K562 (cell line): ENCODE data around the gene VRK3. TPM values are rescaled to one million over a fixed set of nuclear protein-coding genes. Genes with fewer than 3 reads are reported as not detected.

ENCODE experiments used
- BCOR ChIP-seq: fragments of 450-650 bp; IDR thresholded peaks from 2 replicates; pipeline ENCODE4 v1.6.1; 2016
- CLOCK ChIP-seq: fragments of 250-450 bp; sonication (Bioruptor Pico); IDR thresholded peaks from 2 replicates; pipeline ENCODE4 v1.4.0; 2020; ENCODE audit warnings: mild to moderate bottlenecking, moderate library complexity, borderline replicate concordance
- CREBBP ChIP-seq: IDR thresholded peaks from one replicate; pipeline ENCODE4 v1.6.1; 2012; ENCODE audit warnings: low read depth, mild to moderate bottlenecking, control low read depth, inconsistent platforms, low read length
- CTBP1 ChIP-seq: fragments of 450-650 bp; IDR thresholded peaks from 2 replicates; pipeline ENCODE4 v1.6.1; 2016; ENCODE audit warnings: borderline replicate concordance
- GATA2 ChIP-seq: sonication (generic); formaldehyde crosslinking; IDR thresholded peaks from 2 replicates; pipeline ENCODE4 v1.4.0; 2020; ENCODE audit warnings: mild to moderate bottlenecking, missing genetic modification reagents
- KHSRP ChIP-seq: fragments of 450-650 bp; IDR thresholded peaks from 2 replicates; pipeline ENCODE4 v1.6.1; 2017
- MYNN ChIP-seq, 2 experiments: sonication (generic); formaldehyde crosslinking in 1 of 2; IDR thresholded peaks; 2 replicates each; pipeline versions ENCODE4 v1.5.0 to v1.6.1; 2016 to 2020; ENCODE audit warnings: antibody characterized with exemption in 1 of 2, missing genetic modification reagents in 1 of 2
- NR2C1 ChIP-seq, 2 experiments: fragments of 450-650 bp; IDR thresholded peaks; 2 replicates each; pipeline ENCODE4 v1.6.1; 2017; ENCODE audit warnings: mild to moderate bottlenecking in 2 of 2, antibody characterized with exemption in 1 of 2, inconsistent platforms in 1 of 2, missing compliant biosample characterization in 1 of 2, missing genetic modification characterization in 1 of 2
- NUFIP1 ChIP-seq: fragments of 450-650 bp; IDR thresholded peaks from 2 replicates; pipeline ENCODE4 v1.6.1; 2018; ENCODE audit not compliant: partially characterized antibody
- PTRF ChIP-seq: fragments of 450-650 bp; IDR thresholded peaks from 2 replicates; pipeline ENCODE4 v1.6.1; 2016; ENCODE audit warnings: mild to moderate bottlenecking, missing genetic modification characterization, missing compliant biosample characterization
- SMAD4 ChIP-seq: fragments of 250-450 bp; sonication (Bioruptor Pico); conservative IDR thresholded peaks from 2 replicates; pipeline ENCODE4 v1.8.0; 2021; ENCODE audit warnings: inconsistent platforms, mild to moderate bottlenecking, moderate library complexity
- SMARCA4 ChIP-seq: fragments of 450-650 bp; IDR thresholded peaks from 2 replicates; pipeline ENCODE4 v1.6.1; 2016
- SREBF1 ChIP-seq: fragments of 150-350 bp; IDR thresholded peaks from 2 replicates; pipeline ENCODE4 v1.6.1; 2014; ENCODE audit warnings: antibody characterized with exemption, low read depth, low read length, borderline replicate concordance
- SRF ChIP-seq, 2 experiments: fragments of 250-450, 450-650 bp in 1 of 2; sonication (Bioruptor Pico) in 1 of 2; sonication (generic) in 1 of 2; formaldehyde crosslinking; IDR thresholded peaks; 2 replicates each; pipeline versions ENCODE4 v1.5.0 to v1.5.1; 2020 to 2022; ENCODE audit warnings: mild to moderate bottlenecking in 1 of 2, missing genetic modification reagents in 1 of 2
- ZBTB17 ChIP-seq: fragments of 450-650 bp; formaldehyde crosslinking; IDR thresholded peaks from 2 replicates; pipeline ENCODE4 v1.4.0; 2020; ENCODE audit warnings: mild to moderate bottlenecking
- ZC3H4 ChIP-seq: sonication (generic); formaldehyde crosslinking; IDR thresholded peaks from 2 replicates; pipeline ENCODE4 v1.9.0; 2021; ENCODE audit warnings: missing genetic modification reagents, borderline replicate concordance
- ZNF232 ChIP-seq: sonication (generic); formaldehyde crosslinking; IDR thresholded peaks from 2 replicates; pipeline ENCODE4 v1.8.0; 2022; ENCODE audit warnings: mild to moderate bottlenecking, missing genetic modification reagents
- ZNF239 ChIP-seq: fragments of 250-450 bp; sonication (Bioruptor Pico); IDR thresholded peaks from 2 replicates; pipeline ENCODE4 v1.4.0; 2020; ENCODE audit warnings: mild to moderate bottlenecking
- ZSCAN32 ChIP-seq: fragments of 450-650 bp; formaldehyde crosslinking; IDR thresholded peaks from 2 replicates; pipeline ENCODE4 v1.4.0; 2020; ENCODE audit warnings: mild to moderate bottlenecking, moderate library complexity
- polyA plus RNA-seq, 8 experiments: library from polyadenylated mRNA; depleted of rRNA in 4 of 8; stranded (reverse) in 5 of 8; unstranded in 3 of 8; fragments of >200 nt; fragmentation: Nextera tagmentation in 2 of 8; fragmentation: Illumina TruSeq in 1 of 8; extraction: Ambion mirVana in 2 of 8; extraction: Trizol in 1 of 8; gene quantifications; 2 replicates each; pipeline versions ENCODE4 v1.2.1 to v1.2.3, GENCODE V29; 2011 to 2014; ENCODE audit warnings: inconsistent platforms in 1 of 8, missing spikeins in 1 of 8
- total RNA-seq, 7 experiments: library from RNA; depleted of rRNA in 6 of 7; stranded (reverse); fragments of >200 nt in 6 of 7; fragmentation: Illumina TruSeq in 2 of 7; extraction: Trizol in 2 of 7; gene quantifications; 2 replicates each; pipeline versions ENCODE4 v1.2.1 to v1.2.3, GENCODE V29; 2011 to 2021; ENCODE audit warnings: low replicate concordance in 1 of 7
- TF ChIP-seq, protein P1 (sequence below), 3 experiments: fragments of 200-800 bp in 1 of 3; fragments of 250-450 bp in 1 of 3; fragments of 450-650 bp in 1 of 3; sonication (Bioruptor Pico) in 1 of 3; sonication (Bioruptor generic) in 1 of 3; formaldehyde crosslinking in 1 of 3; IDR thresholded peaks; 2 replicates each; pipeline versions ENCODE4 v1.6.1 to v1.8.0; 2016 to 2022; ENCODE audit warnings: mild to moderate bottlenecking in 2 of 3, missing genetic modification characterization in 2 of 3, missing compliant biosample characterization in 1 of 3, moderate library complexity in 1 of 3
- TF ChIP-seq, protein P2 (sequence below): fragments of 450-650 bp; IDR thresholded peaks from 2 replicates; pipeline ENCODE4 v1.6.1; 2016; ENCODE audit warnings: antibody characterized with exemption

VRK3 gene
- total and polyA plus RNA-seq, 9 of the 15 experiments (the other 6 are each of a cell fraction or from before 2014, with no cell fraction given), result 25.6 to 94.3 (median 42.9) TPM

GRCh38 chr19:49927526-49928264, 97.5 kb downstream of the VRK3 start (continued):
- TF ChIP-seq ZC3H4 (CRISPR knock-in tag), result no peak
- TF ChIP-seq BCOR, result peak; percentile 33; the same call in 1 of the 2 replicates
- TF ChIP-seq NUFIP1, result no peak
- peak; percentile 46; the same call in 1 of the 2 replicates for TF ChIP-seq PTRF
- peak in 1 of 2 experiments; percentile 14; a peak in 1 of 4 replicates for TF ChIP-seq SRF (CRISPR knock-in tag; IDR thresholded peaks at IDR 0.05)
- 0 out of 2 replicates have a peak, but pooled peaks have one; percentile 32 for TF ChIP-seq CTBP1
- no peak for TF ChIP-seq SREBF1
- no peak for TF ChIP-seq NR2C1 (IDR thresholded peaks at IDR 0.05)
- peak; percentile 56; the same call in 1 of the 2 replicates for TF ChIP-seq NR2C1 (tag; IDR thresholded peaks at IDR 0.05)
- TF ChIP-seq KHSRP, result no peak
- no peak for TF ChIP-seq MYNN (IDR thresholded peaks at IDR 0.05)
- no peak for TF ChIP-seq MYNN (CRISPR knock-in tag; IDR thresholded peaks at IDR 0.05)
- TF ChIP-seq GATA2 (CRISPR knock-in tag), result no peak
- TF ChIP-seq, protein P1, sequence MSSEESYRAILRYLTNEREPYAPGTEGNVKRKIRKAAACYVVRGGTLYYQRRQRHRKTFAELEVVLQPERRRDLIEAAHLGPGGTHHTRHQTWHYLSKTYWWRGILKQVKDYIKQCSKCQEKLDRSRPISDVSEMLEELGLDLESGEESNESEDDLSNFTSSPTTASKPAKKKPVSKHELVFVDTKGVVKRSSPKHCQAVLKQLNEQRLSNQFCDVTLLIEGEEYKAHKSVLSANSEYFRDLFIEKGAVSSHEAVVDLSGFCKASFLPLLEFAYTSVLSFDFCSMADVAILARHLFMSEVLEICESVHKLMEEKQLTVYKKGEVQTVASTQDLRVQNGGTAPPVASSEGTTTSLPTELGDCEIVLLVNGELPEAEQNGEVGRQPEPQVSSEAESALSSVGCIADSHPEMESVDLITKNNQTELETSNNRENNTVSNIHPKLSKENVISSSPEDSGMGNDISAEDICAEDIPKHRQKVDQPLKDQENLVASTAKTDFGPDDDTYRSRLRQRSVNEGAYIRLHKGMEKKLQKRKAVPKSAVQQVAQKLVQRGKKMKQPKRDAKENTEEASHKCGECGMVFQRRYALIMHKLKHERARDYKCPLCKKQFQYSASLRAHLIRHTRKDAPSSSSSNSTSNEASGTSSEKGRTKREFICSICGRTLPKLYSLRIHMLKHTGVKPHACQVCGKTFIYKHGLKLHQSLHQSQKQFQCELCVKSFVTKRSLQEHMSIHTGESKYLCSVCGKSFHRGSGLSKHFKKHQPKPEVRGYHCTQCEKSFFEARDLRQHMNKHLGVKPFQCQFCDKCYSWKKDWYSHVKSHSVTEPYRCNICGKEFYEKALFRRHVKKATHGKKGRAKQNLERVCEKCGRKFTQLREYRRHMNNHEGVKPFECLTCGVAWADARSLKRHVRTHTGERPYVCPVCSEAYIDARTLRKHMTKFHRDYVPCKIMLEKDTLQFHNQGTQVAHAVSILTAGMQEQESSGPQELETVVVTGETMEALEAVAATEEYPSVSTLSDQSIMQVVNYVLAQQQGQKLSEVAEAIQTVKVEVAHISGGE (CRISPR knock-in tag; IDR thresholded peaks at IDR 0.05), result no peak
- no peak for TF ChIP-seq ZSCAN32
- 0 out of 2 replicates have a peak, but pooled peaks have one; percentile 17 for TF ChIP-seq CLOCK
- TF ChIP-seq SMARCA4, result no peak
- TF ChIP-seq CREBBP, result no peak
- TF ChIP-seq ZNF232, result no peak
- 0 out of 2 replicates have a peak, but pooled peaks have one; percentile 20 for TF ChIP-seq SMAD4 (CRISPR knock-in tag)
- TF ChIP-seq, protein P2, sequence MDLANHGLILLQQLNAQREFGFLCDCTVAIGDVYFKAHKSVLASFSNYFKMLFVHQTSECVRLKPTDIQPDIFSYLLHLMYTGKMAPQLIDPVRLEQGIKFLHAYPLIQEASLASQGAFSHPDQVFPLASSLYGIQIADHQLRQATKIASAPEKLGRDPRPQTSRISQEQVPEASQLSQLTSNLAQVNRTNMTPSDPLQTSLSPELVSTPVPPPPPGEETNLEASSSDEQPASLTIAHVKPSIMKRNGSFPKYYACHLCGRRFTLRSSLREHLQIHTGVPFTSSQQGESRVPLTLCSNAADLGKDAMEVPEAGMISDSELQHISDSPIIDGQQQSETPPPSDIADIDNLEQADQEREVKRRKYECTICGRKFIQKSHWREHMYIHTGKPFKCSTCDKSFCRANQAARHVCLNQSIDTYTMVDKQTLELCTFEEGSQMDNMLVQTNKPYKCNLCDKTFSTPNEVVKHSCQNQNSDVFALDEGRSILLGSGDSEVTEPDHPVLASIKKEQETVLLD, result no peak
- TF ChIP-seq ZBTB17 (CRISPR knock-in tag), result peak; percentile 43; the same call in 1 of the 2 replicates
- TF ChIP-seq ZNF239 (CRISPR knock-in tag), result peak; percentile 61
